DOHH2 (cell line): ENCODE results near the gene CDK17.

Source experiments
- CTCF ChIP-seq: fragments of 200-600 bp; sonication (generic); IDR thresholded peaks from one replicate; pipeline ENCODE4 v1.5.1; 2014; ENCODE audit warnings: antibody characterized with exemption, mild to moderate bottlenecking, low read depth, low read length; ENCODE audit not compliant: poor library complexity, severe bottlenecking
- EZH2phosphoT487 ChIP-seq: fragments of 200-600 bp; sonication (generic); IDR thresholded peaks from 2 replicates; pipeline ENCODE4 v1.6.1; 2017; ENCODE audit warnings: borderline replicate concordance, mild to moderate bottlenecking, antibody characterized with exemption, low read length, moderate library complexity, mixed read lengths

DNA sequence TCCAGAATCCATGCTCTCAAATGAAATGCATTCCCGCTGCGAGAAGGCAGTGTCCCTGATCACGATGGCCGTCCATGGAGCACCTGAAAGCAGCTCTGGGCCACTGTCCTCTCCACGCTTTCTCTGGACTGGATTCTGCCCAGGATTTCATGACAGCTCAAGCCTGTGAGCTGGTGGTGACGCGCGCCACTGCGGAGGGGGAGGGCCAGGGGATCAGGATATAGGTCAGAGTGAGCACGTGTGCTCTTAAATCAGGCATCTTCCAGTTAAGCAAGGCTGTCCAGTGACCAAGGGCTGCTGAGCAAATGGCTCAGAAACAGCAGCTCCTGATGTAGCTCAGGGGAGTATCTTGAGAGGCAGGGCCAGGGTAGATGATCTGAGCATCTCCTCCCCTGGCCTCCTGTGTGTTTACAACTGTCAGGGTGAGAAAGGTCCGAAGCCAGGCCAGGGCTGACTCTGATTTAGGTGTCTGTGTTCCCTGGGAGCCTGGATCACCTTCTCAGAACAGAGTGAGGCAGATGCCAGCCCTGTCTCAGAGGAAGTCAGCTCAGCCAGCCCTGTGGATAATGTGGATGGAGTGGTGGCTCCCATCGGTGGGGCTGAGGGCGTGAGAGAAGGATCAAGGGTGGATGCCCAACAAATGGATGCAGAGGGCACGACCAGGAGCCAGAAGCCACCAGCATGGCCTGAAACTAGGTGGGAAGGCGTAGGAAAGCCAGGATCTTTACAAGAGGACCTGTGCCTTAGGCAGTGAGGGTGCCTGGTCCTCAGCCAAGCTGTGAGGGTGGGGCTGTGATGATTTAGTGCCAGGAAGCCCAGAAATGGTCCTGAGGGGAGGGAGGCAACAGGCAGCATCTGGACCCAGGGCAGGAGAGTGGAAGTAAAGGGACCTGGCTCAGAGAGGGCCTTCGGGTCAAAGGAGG lies 150.8 kb downstream of the CDK17 start:
- TF ChIP-seq CTCF (no peak), EZH2phosphoT487 (no peak)
